Measurements from ENCODE around the gene CDH23.

CDH23 gene

GRCh38 chr10:71369602-71370001 lies 27.1 kb upstream of the CDH23 start:
- H3K4me1 ChIP-seq (ENCODE audit: control insufficient read depth, insufficient read depth, low read length): no peaks in the 10 kb centered on the region
- H3K9me3 ChIP-seq (ENCODE audit: control insufficient read depth, insufficient read depth, low read depth, low read length): no peaks in the 10 kb centered on the region
- no peak overlapping the region for H3K27ac ChIP-seq (ENCODE audit: low read depth, low read length)
- no peak overlapping the region for H3K4me3 ChIP-seq (ENCODE audit: low read depth, low read length)
- no peaks in the 10 kb centered on the region for H3K36me3 ChIP-seq (ENCODE audit: control insufficient read depth, insufficient read depth, low read length)
- no peaks in the 10 kb centered on the region for H3K27me3 ChIP-seq (ENCODE audit: control insufficient read depth, insufficient read depth, low read length)
- no peak overlapping the region for H3K9ac ChIP-seq (ENCODE audit: low read length)

- H3K36me3 ChIP-seq (ENCODE audit: control insufficient read depth, insufficient read depth, low read length): no peaks in the 10 kb centered on the region
- H3K9me3 ChIP-seq (ENCODE audit: control insufficient read depth, insufficient read depth, low read depth, low read length): no peaks in the 10 kb centered on the region
- no peak overlapping the region for H3K27ac ChIP-seq (ENCODE audit: low read depth, low read length)
- H3K9ac ChIP-seq (ENCODE audit: low read length): no peak overlapping the region
- H3K27me3 ChIP-seq (ENCODE audit: control insufficient read depth, insufficient read depth, low read length): no peaks in the 10 kb centered on the region
- no peak overlapping the region for H3K4me3 ChIP-seq (ENCODE audit: low read depth, low read length)
- H3K4me1 ChIP-seq (ENCODE audit: control insufficient read depth, insufficient read depth, low read length): no peaks in the 10 kb centered on the region
Observed at GRCh38 chr10:71370031-71370430, 26.7 kb upstream of the CDH23 start.

DNA sequence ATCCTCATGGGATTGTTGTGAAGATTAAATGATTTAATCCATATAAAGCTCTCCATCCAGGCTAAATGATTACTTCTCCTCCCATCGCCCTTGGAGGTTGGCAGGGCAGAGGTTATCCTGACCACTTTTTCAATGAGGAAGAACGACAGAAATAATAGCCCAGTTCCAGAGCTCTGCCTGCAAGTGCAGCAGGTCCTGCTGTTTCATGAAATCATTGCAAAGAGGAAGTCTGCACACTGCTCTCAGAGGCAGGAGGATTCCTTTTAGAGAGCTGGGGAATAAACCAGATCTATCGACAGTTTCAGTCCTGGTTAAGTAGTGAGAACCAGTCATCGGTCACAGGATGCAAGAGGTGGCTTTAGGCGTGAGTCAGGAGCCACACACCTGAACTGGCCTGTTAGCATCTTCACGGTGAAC lies 25.0 kb upstream of the CDH23 start:
- no peak overlapping the region for H3K27ac ChIP-seq (ENCODE audit: low read depth, low read length)
- no peaks in the 10 kb centered on the region for H3K9me3 ChIP-seq (ENCODE audit: control insufficient read depth, insufficient read depth, low read depth, low read length)
- no peaks in the 10 kb centered on the region for H3K27me3 ChIP-seq (ENCODE audit: control insufficient read depth, insufficient read depth, low read length)
- no peaks in the 10 kb centered on the region for H3K4me1 ChIP-seq (ENCODE audit: control insufficient read depth, insufficient read depth, low read length)
- H3K4me3 ChIP-seq (ENCODE audit: low read depth, low read length): no peak overlapping the region
- H3K36me3 ChIP-seq (ENCODE audit: control insufficient read depth, insufficient read depth, low read length): no peaks in the 10 kb centered on the region
- no peak overlapping the region for H3K9ac ChIP-seq (ENCODE audit: low read length)

- H3K9ac ChIP-seq (ENCODE audit: low read length): no peak overlapping the region
- H3K9me3 ChIP-seq (ENCODE audit: control insufficient read depth, insufficient read depth, low read depth, low read length): no peaks in the 10 kb centered on the region
- H3K27me3 ChIP-seq (ENCODE audit: control insufficient read depth, insufficient read depth, low read length): no peaks in the 10 kb centered on the region
- H3K27ac ChIP-seq (ENCODE audit: low read depth, low read length): no peak overlapping the region
- no peaks in the 10 kb centered on the region for H3K36me3 ChIP-seq (ENCODE audit: control insufficient read depth, insufficient read depth, low read length)
- H3K4me3 ChIP-seq (ENCODE audit: low read depth, low read length): no peak overlapping the region
- 0 out of 2 replicates have a peak, but pooled peaks cover 3% of the 10 kb centered on the region for H3K4me1 ChIP-seq (ENCODE audit: control insufficient read depth, insufficient read depth, low read length)
Observed at GRCh38 chr10:71372882-71373495, 23.7 kb upstream of the CDH23 start.

GRCh38 chr10:71374481-71375233 lies 22.1 kb upstream of the CDH23 start:
- no peak overlapping the region for H3K9ac ChIP-seq (ENCODE audit: low read length)
- H3K27me3 ChIP-seq (ENCODE audit: control insufficient read depth, insufficient read depth, low read length): no peaks in the 10 kb centered on the region
- H3K4me1 ChIP-seq (ENCODE audit: control insufficient read depth, insufficient read depth, low read length): 0 out of 2 replicates have a peak, but pooled peaks cover 3% of the 10 kb centered on the region
- no peak overlapping the region for H3K4me3 ChIP-seq (ENCODE audit: low read depth, low read length)
- H3K9me3 ChIP-seq (ENCODE audit: control insufficient read depth, insufficient read depth, low read depth, low read length): no peaks in the 10 kb centered on the region
- no peaks in the 10 kb centered on the region for H3K36me3 ChIP-seq (ENCODE audit: control insufficient read depth, insufficient read depth, low read length)
- no peak overlapping the region for H3K27ac ChIP-seq (ENCODE audit: low read depth, low read length)

GRCh38 chr10:71375952-71376351 lies 20.8 kb upstream of the CDH23 start:
- no peak overlapping the region for H3K4me3 ChIP-seq (ENCODE audit: low read depth, low read length)
- H3K9me3 ChIP-seq (ENCODE audit: control insufficient read depth, insufficient read depth, low read depth, low read length): no peaks in the 10 kb centered on the region
- no peaks in the 10 kb centered on the region for H3K36me3 ChIP-seq (ENCODE audit: control insufficient read depth, insufficient read depth, low read length)
- 0 out of 2 replicates have a peak, but pooled peaks cover 3% of the 10 kb centered on the region for H3K4me1 ChIP-seq (ENCODE audit: control insufficient read depth, insufficient read depth, low read length)
- no peaks in the 10 kb centered on the region for H3K27me3 ChIP-seq (ENCODE audit: control insufficient read depth, insufficient read depth, low read length)
- H3K9ac ChIP-seq (ENCODE audit: low read length): no peak overlapping the region
- no peak overlapping the region for H3K27ac ChIP-seq (ENCODE audit: low read depth, low read length)

- Histone ChIP-seq H3K27ac (ENCODE audit: low read depth, low read length) (no peak overlapping the region), H3K9ac (ENCODE audit: low read length) (no peak overlapping the region), H3K4me3 (ENCODE audit: low read depth, low read length) (no peak overlapping the region)
Observed at GRCh38 chr10:71378336-71379117, 18.2 kb upstream of the CDH23 start.

DNA sequence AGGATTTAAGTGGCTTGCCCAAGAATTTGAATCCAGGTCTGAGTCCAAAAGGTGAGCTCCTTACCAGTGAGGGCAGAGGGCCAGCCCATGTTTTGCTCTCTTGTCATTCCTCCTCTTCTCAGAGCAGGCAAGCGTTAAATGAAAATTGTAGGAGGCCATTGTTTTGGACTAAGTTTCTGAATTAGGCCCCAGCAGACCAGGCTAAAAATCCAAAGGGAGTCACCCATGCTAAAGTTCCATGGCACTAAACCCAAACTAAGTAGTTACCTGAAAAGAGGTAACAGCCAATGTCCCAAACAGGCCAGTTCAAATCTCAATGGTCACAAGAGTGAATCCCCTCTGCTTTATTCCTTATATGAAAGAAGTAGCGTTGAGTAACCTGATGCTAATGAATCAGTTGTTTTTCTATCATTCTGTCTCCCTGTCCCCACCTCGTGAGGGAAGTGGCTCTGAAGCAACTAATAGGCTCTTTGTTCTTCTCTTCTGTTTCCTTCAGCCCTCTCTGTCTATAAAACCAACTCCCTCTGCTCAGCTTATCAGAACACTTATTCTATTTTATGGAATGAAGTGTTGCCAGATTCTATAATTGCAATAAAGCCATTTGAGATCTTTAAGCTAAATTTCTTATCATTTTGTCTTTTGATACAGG lies 17.5 kb upstream of the CDH23 start:
- Histone ChIP-seq H3K9me3 (ENCODE audit: control insufficient read depth, insufficient read depth, low read depth, low read length) (no peaks in the 10 kb centered on the region), H3K4me1 (ENCODE audit: control insufficient read depth, insufficient read depth, low read length) (0 out of 2 replicates have a peak, but pooled peaks cover 3% of the 10 kb centered on the region), H3K27me3 (ENCODE audit: control insufficient read depth, insufficient read depth, low read length) (no peaks in the 10 kb centered on the region), H3K27ac (ENCODE audit: low read depth, low read length) (no peak overlapping the region), H3K36me3 (ENCODE audit: control insufficient read depth, insufficient read depth, low read length) (no peaks in the 10 kb centered on the region), H3K4me3 (ENCODE audit: low read depth, low read length) (no peak overlapping the region), H3K9ac (ENCODE audit: low read length) (no peak overlapping the region)

More at GRCh38 chr10:71378336-71379117, 18.2 kb upstream of the CDH23 start:
- H3K4me1 ChIP-seq (ENCODE audit: control insufficient read depth, insufficient read depth, low read length): 0 out of 2 replicates have a peak, but pooled peaks cover 3% of the 10 kb centered on the region
- H3K36me3 ChIP-seq (ENCODE audit: control insufficient read depth, insufficient read depth, low read length): no peaks in the 10 kb centered on the region
- H3K9me3 ChIP-seq (ENCODE audit: control insufficient read depth, insufficient read depth, low read depth, low read length): no peaks in the 10 kb centered on the region
- H3K27me3 ChIP-seq (ENCODE audit: control insufficient read depth, insufficient read depth, low read length): no peaks in the 10 kb centered on the region

- Histone ChIP-seq H3K27ac (ENCODE audit: low read depth, low read length) (no peak overlapping the region), H3K9ac (ENCODE audit: low read length) (no peak overlapping the region), H3K4me3 (ENCODE audit: low read depth, low read length) (no peak overlapping the region), H3K27me3 (ENCODE audit: control insufficient read depth, insufficient read depth, low read length) (no peaks in the 10 kb centered on the region), H3K36me3 (ENCODE audit: control insufficient read depth, insufficient read depth, low read length) (no peaks in the 10 kb centered on the region), H3K9me3 (ENCODE audit: control insufficient read depth, insufficient read depth, low read depth, low read length) (no peaks in the 10 kb centered on the region), H3K4me1 (ENCODE audit: control insufficient read depth, insufficient read depth, low read length) (0 out of 2 replicates have a peak, but pooled peaks cover 3% of the 10 kb centered on the region)
Observed at GRCh38 chr10:71380841-71381240, 15.9 kb upstream of the CDH23 start.

DNA sequence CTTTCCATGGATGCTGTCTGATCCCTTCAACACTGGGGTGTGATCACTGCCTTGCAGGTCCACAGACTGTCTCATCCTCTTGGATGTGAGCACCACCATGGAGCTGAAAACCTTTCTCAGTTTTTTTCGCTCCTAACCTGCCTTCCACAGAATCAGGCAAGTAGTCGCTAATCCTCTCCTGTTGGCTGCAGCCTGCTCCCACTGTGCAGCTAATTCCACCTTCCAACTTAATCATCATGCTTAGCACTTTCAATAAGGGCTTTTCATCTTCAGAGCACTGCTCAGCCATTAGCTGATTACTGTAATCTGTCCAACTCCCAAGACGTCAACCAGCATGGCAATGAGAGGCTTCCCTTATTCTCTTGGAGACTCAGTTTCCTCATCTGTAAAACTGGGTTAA lies 15.1 kb upstream of the CDH23 start:
- H3K4me1 ChIP-seq (ENCODE audit: control insufficient read depth, insufficient read depth, low read length): 0 out of 2 replicates have a peak, but pooled peaks cover 3% of the 10 kb centered on the region

More for the DNA sequence above, 15.1 kb upstream of the CDH23 start:
- H3K36me3 ChIP-seq (ENCODE audit: control insufficient read depth, insufficient read depth, low read length): no peaks in the 10 kb centered on the region
- no peak overlapping the region for H3K27ac ChIP-seq (ENCODE audit: low read depth, low read length)
- no peaks in the 10 kb centered on the region for H3K27me3 ChIP-seq (ENCODE audit: control insufficient read depth, insufficient read depth, low read length)
- H3K9ac ChIP-seq (ENCODE audit: low read length): no peak overlapping the region
- no peaks in the 10 kb centered on the region for H3K9me3 ChIP-seq (ENCODE audit: control insufficient read depth, insufficient read depth, low read depth, low read length)
- no peak overlapping the region for H3K4me3 ChIP-seq (ENCODE audit: low read depth, low read length)
